ENCODE data around the gene FAM240B.

The FAM240B gene

GRCh38 chr9:38697776-38698300 lies 22.1 kb downstream of the FAM240B start:
- no peak for DNase-seq

GRCh38 chr9:38696999-38697398 lies 22.9 kb downstream of the FAM240B start:
- no peak for DNase-seq

- DNase-seq, result no peak
Measured at GRCh38 chr9:38694676-38695075, 25.3 kb downstream of the FAM240B start.

GRCh38 chr9:38692707-38693106 lies 27.2 kb downstream of the FAM240B start:
- DNase-seq, result no peak

GRCh38 chr9:38690574-38690973 lies 29.4 kb downstream of the FAM240B start:
- no peak for DNase-seq

- DNase-seq, result no peak
Measured at GRCh38 chr9:38689678-38690077, 30.3 kb downstream of the FAM240B start.

GRCh38 chr9:38687992-38688391 lies 31.9 kb downstream of the FAM240B start:
- no peak for DNase-seq

- DNase-seq, result no peak
Measured at GRCh38 chr9:38687389-38687842, 32.5 kb downstream of the FAM240B start.

GRCh38 chr9:38686933-38687332 lies 33.0 kb downstream of the FAM240B start:
- DNase-seq, result no peak

GRCh38 chr9:38685535-38685934 lies 34.4 kb downstream of the FAM240B start:
- DNase-seq, result no peak

- DNase-seq, result no peak
Measured at GRCh38 chr9:38683336-38683735, 36.6 kb downstream of the FAM240B start.

GRCh38 chr9:38682713-38683112 lies 37.2 kb downstream of the FAM240B start:
- DNase-seq, result no peak

- no peak for DNase-seq
Measured at GRCh38 chr9:38681747-38682227, 38.1 kb downstream of the FAM240B start.

GRCh38 chr9:38680837-38681445 lies 39.0 kb downstream of the FAM240B start:
- DNase-seq, result no peak

GRCh38 chr9:38677660-38678303 lies 42.2 kb downstream of the FAM240B start:
- DNase-seq, result no peak

GRCh38 chr9:38675831-38676230 lies 44.1 kb downstream of the FAM240B start:
- DNase-seq, result no peak

- no peak for DNase-seq
Measured at GRCh38 chr9:38675211-38675610, 44.7 kb downstream of the FAM240B start.

- DNase-seq, result no peak
Measured at GRCh38 chr9:38673399-38674193, 46.3 kb downstream of the FAM240B start.

GRCh38 chr9:38671748-38672147 lies 48.2 kb downstream of the FAM240B start:
- DNase-seq, result no peak

- DNase-seq, result no peak
Measured at GRCh38 chr9:38671372-38671731, 48.6 kb downstream of the FAM240B start.

GRCh38 chr9:38670542-38671371 lies 49.2 kb downstream of the FAM240B start:
- DNase-seq, result no peak

GRCh38 chr9:38668791-38669466 lies 51.0 kb downstream of the FAM240B start:
- no peak for DNase-seq

All from GF-D8 (cell line).